HG02763 (cell line): ENCODE measurements around the gene TGFA.
"Not testable (repeated sequence)": the region's sequence is repeated elsewhere in the genome, so short reads cannot be mapped to it uniquely, and the experiment has no call there.

Experiments used
- ATAC-seq: cut with Tn5 transposase; IDR thresholded peaks from one replicate; pipeline ENCODE4 v1.9.1; 2021; ENCODE audit warnings: mild to moderate bottlenecking, moderate library complexity; ENCODE audit not compliant: unreplicated experiment

Gene TGFA

DNA sequence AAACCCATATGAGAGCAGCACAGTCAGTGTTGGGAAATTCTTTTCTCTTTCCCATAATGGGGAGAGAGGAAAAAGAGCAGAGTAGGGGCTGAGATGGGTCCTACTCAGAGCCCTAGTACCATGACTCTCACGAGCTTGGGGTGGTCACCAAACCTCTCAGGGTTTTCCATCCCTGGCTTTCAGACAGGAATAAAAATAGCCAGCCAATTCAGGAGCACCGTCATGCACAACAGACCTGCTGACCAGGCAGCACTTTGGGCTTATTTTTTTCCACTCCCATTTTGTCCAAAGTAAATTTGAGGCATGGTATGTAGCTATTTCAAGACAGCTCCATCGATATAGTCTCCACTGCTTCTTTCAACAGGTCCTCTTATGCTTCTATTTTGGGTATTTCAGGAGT, 86.4 kb downstream of the TGFA start:
- no peak for ATAC-seq

DNA sequence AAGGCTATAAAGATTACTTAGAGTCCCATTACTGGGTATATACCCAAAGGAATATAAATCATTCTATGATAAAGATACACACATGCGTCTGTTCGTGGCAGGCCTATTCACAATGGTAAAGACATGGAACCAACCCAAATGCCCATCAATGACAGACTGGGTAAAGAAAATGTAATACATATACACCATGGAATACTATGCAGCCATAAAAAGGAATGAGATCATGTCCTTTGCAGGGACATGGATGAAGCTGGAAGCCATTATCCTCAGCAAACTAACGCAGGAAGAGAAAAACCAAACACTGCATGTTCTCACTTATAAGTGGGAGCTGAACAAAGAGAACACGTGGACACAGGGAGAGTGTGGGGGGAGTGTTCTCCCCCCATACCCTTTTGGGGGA, 87.0 kb downstream of the TGFA start:
- not testable (repeated sequence) for ATAC-seq

DNA sequence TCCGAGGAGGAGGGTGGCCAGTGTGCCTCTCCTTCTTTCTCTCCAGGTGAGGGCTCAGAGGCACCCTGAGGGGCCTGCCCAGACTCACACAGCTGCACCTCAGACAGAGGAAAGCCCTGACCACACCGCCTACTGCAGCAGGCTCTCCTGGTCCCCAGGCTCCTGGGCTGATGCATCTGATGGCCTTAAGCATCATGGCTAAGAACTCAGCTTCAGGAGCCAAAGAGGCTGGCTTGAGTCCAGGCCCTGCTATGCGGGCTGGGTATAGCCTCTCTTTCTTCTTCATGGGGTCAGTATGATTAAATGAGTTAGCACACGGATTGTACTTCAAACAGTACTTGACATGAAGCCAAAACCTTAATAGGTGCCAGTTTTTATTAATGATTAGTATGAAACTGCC, 89.6 kb downstream of the TGFA start:
- ATAC-seq, result no peak

- ATAC-seq, result no peak
Measured at GRCh38 chr2:70463581-70463980, 90.0 kb downstream of the TGFA start.

- ATAC-seq, result no peak
Measured at GRCh38 chr2:70461981-70462876, 91.4 kb downstream of the TGFA start.

- no peak for ATAC-seq
Measured at GRCh38 chr2:70461414-70461813, 92.2 kb downstream of the TGFA start.

DNA sequence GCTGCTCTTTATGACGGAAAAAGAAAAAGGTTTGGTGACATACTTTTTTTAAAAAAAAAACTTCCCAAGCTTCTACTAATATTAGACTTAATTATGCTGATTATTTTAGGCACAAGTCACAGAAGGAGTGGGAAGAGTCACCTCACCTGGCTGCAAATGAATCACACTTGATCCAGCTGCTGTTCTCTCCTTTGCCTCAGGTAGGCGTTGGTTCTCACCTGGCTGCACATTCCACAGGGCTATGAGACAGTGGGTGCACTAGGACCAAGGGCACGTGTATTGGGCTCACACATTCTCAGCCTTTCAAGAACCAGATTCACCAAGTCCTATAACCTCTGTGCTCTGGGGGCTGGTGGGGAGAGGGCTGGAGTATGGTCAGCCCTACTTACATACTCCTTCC, 93.3 kb downstream of the TGFA start:
- ATAC-seq, result no peak

GRCh38 chr2:70458661-70459060, 95.0 kb downstream of the TGFA start:
- ATAC-seq, result no peak

DNA sequence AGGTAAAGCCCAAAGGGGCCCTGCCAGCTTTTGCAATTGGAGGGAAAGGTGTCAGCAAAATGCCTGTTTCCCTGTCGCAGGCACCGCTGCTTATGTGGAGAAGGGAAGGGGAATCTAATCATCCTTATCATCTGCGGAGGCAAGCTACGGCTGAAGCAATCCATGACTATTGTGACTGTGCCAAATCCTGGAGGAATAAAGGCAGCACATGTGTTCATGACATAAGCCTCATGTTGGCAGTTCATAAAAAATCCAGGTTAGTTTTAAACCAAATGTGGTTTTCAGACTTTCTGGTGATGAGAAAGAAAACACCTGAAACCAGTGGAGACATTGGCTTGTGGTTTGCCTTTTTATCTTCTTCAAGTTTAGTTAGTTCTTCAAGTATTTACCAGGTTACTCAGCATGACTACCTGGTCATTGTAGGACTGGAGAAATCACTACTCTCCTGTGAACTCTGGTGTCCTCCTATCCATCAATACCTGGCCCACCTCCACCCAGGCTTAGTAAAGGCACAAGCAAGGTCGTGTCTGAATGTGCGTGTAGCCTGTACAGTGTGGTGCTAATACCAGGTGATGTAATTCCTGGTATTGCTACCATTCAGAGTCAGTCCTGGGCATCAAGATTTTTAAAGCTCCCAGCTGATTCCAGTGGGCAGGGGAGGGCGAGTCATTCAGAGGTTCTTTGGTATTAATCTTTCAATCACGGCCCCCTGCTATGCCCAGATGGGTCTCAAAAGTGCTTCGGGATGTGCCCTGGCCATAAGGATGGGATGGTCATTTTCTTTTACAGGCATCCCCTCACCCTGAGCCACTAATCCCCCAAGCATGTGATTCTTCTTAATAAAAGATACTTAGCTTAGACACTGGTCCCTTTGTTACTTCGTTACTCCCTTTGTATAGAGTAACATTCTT, 96.8 kb downstream of the TGFA start:
- no peak for ATAC-seq

GRCh38 chr2:70454936-70455544, 98.6 kb downstream of the TGFA start:
- no peak for ATAC-seq

GRCh38 chr2:70450641-70451250, 102.9 kb downstream of the TGFA start:
- no peak for ATAC-seq

DNA sequence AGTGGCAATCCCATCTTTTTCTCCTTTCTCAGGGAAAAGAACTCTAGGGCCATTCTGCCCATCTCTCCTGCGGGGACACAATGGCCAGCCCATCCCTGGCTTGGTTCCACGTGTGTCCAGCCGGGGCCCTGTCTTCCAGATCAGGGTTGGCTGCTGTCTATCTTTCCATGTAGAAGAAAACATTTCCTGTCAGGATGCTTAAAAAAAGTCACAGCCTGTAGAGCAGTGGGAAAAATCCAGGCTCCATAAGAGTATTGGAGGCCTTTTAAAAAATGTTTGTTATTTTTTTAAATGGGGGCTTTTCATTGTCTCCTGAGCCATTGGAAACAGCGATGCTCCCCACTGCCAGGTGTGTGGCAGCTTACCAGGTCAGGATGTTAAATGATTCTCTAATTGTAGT, 105.6 kb downstream of the TGFA start:
- no peak for ATAC-seq

DNA sequence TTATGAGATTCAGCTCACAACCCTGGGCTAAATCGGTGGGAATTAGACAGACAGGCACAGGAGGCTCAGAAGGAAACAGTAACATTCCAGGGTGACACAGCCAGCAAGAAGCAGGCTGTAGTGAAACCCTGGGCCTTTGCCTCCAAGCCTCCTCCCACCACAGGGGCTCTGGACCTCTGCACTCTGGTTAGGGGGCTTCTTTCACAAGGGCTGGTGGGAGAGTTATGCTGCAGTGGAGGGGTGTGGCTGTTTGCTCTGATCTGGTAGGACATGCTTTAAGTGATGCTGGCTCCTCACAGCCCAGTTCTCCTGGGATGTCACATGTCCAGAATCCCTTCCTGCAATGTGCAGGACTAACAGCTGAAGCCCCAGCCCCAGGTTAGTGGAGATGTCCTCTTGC, 109.9 kb downstream of the TGFA start:
- no peak for ATAC-seq

DNA sequence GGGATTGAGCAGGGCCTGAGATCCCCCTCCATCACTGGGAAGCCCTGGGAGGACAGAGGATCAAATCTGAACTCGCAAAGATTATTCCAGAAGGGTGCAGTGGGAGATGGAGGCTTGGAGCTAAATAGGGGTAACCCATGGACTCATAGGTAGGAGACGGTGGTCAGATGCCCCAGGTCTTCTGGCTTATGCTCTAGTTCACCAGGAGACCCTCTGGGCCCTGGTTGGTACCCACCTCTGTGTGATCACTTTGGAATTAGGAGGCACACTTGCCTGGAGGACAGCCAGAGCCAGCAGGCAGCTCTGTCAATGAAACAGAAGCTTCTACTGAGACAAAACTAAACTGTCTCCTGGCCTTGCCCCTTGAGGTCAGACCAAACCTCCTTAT, 110.6 kb downstream of the TGFA start:
- no peak for ATAC-seq

GRCh38 chr2:70442301-70443077, 111.1 kb downstream of the TGFA start:
- no peak for ATAC-seq

GRCh38 chr2:70440621-70441020, 113.0 kb downstream of the TGFA start:
- no peak for ATAC-seq

DNA sequence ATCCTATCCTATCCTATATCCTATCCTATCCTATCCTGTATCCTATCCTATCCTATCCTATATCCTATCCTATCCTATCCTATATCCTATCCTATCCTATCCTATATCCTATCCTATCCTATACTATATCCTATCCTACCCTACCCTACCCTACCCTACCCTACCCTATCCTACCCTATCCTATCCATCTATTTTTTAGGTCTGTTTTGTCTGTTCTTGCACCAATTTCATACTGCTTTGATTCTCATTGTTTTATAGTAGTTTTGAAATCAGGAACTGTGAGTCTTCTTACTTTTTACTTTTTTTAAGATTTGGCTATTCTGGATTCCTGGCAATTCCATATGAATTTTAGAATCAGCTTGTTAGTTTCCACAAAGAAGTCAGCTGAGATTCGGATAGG, 118.5 kb downstream of the TGFA start:
- no peak for ATAC-seq

DNA sequence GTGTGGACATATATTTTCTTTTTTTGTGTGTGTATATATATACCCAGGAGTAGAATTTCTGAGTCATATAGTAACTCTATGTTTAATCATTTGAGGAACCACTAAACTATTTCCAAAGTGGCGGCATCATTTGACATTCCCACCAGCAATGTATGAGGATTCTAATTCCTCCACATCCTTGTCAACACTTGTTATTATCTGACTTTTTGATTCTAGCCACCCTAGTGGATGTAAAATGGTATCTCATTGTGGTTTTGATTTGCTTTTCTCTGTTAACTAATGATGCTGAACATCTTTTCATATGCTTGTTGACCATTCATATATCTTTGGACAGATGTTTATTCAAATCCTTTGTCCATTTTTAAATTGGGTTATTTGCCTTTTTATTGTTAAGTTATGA, 120.3 kb downstream of the TGFA start:
- no peak for ATAC-seq

DNA sequence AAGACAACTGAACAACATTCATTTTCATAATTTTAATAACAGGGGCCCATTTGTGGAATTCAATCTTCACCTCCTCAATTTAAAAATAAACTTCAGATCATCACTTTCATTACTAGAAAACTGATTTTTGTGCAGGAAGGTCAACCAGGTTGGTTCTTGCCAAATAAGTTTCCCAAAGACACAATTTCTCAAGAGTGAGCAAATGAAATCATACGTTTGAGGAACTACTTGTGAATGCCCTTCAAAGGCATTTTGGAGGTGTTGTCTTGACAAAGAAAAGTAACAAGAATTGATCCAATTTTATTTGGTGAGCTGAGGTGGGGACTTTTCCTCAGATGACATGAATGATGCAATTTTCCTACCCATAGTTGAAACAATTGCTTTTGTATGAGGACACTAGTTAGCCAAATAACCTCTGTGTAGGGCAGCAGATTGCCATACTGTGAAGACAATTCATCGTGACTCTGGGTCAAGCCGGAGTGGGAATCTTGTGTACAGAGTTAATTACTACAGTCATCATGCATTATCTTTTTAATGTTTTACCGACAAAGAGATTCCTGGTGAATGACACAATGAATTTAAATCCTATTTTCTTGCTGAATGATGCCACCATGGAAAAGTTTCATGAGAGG, 121.8 kb downstream of the TGFA start:
- no peak for ATAC-seq

GRCh38 chr2:70426341-70426740, 127.3 kb downstream of the TGFA start:
- ATAC-seq, result no peak
